Measurements from ENCODE around the gene KCNK6. TPM values are rescaled to one million over a fixed set of nuclear protein-coding genes. Genes with fewer than 3 reads are reported as not detected.

KCNK6 gene
- total and polyA plus RNA-seq, 10 of the 15 experiments (the other 5 are each of a cell fraction or from before 2014, with no cell fraction given), result 0.04 to 1.4 (median 1.1) TPM

DNA sequence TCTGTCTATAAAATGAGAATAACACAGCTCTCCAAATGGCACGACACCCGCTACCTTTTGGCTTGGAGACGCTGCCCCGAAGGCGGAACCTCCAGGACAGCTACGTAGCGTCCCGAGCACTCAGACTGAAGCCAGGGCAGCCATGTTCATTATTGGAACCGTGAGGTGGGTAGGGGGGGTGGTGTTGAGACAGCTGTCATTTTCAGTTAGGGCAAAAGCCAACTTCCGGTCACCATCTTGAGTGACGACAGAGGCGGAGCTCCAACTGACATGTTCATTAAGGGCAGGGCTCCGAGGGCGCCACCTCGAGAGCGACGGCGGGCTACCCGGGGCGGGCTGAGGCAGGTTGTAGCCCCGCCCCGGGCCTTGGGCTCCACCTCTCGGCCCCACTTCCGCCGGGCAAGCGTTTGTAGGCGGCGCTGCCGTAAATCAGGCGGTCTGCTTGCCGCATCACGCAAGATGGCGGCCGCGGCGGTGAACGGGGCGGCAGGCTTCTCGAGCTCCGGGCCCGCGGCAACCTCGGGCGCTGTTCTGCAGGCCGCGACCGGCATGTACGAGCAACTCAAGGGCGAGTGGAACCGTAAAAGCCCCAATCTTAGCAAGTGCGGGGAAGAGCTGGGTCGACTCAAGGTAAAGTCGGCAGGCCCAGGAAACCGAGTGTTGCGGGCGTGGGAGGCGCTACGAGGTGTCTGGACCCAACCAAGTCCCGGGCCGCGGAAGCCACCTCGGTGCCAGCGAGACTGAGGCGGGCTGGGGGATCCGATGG, 54.9 kb downstream of the KCNK6 start, which contains the start of gene PSMD8 (continued):
- TF ChIP-seq, protein P1, sequence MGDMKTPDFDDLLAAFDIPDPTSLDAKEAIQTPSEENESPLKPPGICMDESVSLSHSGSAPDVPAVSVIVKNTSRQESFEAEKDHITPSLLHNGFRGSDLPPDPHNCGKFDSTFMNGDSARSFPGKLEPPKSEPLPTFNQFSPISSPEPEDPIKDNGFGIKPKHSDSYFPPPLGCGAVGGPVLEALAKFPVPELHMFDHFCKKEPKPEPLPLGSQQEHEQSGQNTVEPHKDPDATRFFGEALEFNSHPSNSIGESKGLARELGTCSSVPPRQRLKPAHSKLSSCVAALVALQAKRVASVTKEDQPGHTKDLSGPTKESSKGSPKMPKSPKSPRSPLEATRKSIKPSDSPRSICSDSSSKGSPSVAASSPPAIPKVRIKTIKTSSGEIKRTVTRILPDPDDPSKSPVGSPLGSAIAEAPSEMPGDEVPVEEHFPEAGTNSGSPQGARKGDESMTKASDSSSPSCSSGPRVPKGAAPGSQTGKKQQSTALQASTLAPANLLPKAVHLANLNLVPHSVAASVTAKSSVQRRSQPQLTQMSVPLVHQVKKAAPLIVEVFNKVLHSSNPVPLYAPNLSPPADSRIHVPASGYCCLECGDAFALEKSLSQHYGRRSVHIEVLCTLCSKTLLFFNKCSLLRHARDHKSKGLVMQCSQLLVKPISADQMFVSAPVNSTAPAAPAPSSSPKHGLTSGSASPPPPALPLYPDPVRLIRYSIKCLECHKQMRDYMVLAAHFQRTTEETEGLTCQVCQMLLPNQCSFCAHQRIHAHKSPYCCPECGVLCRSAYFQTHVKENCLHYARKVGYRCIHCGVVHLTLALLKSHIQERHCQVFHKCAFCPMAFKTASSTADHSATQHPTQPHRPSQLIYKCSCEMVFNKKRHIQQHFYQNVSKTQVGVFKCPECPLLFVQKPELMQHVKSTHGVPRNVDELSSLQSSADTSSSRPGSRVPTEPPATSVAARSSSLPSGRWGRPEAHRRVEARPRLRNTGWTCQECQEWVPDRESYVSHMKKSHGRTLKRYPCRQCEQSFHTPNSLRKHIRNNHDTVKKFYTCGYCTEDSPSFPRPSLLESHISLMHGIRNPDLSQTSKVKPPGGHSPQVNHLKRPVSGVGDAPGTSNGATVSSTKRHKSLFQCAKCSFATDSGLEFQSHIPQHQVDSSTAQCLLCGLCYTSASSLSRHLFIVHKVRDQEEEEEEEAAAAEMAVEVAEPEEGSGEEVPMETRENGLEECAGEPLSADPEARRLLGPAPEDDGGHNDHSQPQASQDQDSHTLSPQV (IDR thresholded peaks at IDR 0.05), result no peak
- TF ChIP-seq SMAD5 (IDR thresholded peaks at IDR 0.05; ENCODE audit: low read depth) (peak; percentile 83), KDM1A (IDR thresholded peaks at IDR 0.05; ENCODE audit: borderline replicate concordance) (no peak), ZZZ3 (IDR thresholded peaks at IDR 0.05; ENCODE audit: control insufficient read depth, insufficient read length, low read depth) (no peak), POLR2A (IDR thresholded peaks at IDR 0.05; ENCODE audit: low read depth, low read length) (peak; percentile 100), FOXM1 (IDR thresholded peaks at IDR 0.05; ENCODE audit: low read depth, low read length) (no peak), TBL1XR1 (IDR thresholded peaks at IDR 0.05; ENCODE audit: low read depth, low read length) (no peak), BRCA1 (IDR thresholded peaks at IDR 0.05; ENCODE audit: low read depth, low read length) (no peak)
- TF ChIP-seq, protein P2, sequence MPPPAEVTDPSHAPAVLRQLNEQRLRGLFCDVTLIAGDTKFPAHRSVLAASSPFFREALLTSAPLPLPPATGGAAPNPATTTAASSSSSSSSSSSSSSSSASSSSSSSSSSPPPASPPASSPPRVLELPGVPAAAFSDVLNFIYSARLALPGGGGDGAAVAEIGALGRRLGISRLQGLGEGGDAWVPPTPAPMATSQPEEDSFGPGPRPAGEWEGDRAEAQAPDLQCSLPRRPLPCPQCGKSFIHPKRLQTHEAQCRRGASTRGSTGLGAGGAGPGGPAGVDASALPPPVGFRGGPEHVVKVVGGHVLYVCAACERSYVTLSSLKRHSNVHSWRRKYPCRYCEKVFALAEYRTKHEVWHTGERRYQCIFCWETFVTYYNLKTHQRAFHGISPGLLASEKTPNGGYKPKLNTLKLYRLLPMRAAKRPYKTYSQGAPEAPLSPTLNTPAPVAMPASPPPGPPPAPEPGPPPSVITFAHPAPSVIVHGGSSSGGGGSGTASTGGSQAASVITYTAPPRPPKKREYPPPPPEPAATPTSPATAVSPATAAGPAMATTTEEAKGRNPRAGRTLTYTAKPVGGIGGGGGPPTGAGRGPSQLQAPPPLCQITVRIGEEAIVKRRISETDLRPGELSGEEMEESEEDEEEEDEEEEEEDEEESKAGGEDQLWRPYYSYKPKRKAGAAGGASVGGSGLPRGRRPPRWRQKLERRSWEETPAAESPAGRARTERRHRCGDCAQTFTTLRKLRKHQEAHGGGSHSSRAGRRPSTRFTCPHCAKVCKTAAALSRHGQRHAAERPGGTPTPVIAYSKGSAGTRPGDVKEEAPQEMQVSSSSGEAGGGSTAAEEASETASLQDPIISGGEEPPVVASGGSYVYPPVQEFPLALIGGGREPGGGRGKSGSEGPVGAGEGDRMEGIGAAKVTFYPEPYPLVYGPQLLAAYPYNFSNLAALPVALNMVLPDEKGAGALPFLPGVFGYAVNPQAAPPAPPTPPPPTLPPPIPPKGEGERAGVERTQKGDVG (CRISPR knock-in tag; IDR thresholded peaks at IDR 0.05), result no peak
